Liver (tissue), 9 donors: ENCODE measurements around the gene HACD2. TPM values are rescaled to one million over a fixed set of nuclear protein-coding genes. Genes with fewer than 3 reads are reported as not detected.

Source experiments
- DNase-seq: peaks from one replicate; pipeline ENCODE4 v3.0.0-alpha.2; 2017; ENCODE audit warnings: low spot score
- H3K27ac ChIP-seq, 2 donors: one replicate each; pipeline ENCODE4 v1.7.0; 2013; ENCODE audit warnings: inconsistent platforms in 2 of 2, low read length in 2 of 2, control low read depth in 1 of 2, low read depth in 1 of 2, mild to moderate bottlenecking in 1 of 2
- H3K27me3 ChIP-seq, 4 donors: one replicate each; pipeline versions ENCODE4 v1.6.1 to v1.7.0; 2013; ENCODE audit warnings: low read length in 3 of 4, inconsistent platforms in 1 of 4, mild to moderate bottlenecking in 1 of 4, moderate library complexity in 1 of 4; ENCODE audit not compliant: control insufficient read depth in 4 of 4, insufficient read depth in 4 of 4
- H3K36me3 ChIP-seq, 4 donors: one replicate each; pipeline versions ENCODE4 v1.6.1 to v1.7.0; 2013; ENCODE audit warnings: low read length in 3 of 4, mild to moderate bottlenecking in 3 of 4, low read depth in 1 of 4, moderate library complexity in 1 of 4; ENCODE audit not compliant: control insufficient read depth in 4 of 4, insufficient read depth in 3 of 4
- H3K4me1 ChIP-seq, 4 donors: one replicate each; pipeline versions ENCODE4 v1.6.1 to v1.7.0; 2013; ENCODE audit warnings: low read length in 3 of 4, mild to moderate bottlenecking in 3 of 4, moderate library complexity in 1 of 4; ENCODE audit not compliant: control insufficient read depth in 4 of 4, insufficient read depth in 4 of 4
- H3K4me3 ChIP-seq, 3 donors: one replicate each; pipeline versions ENCODE4 v1.6.1 to v1.7.0; 2013; ENCODE audit warnings: low read length in 3 of 3, control low read depth in 1 of 3, low read depth in 1 of 3, mild to moderate bottlenecking in 1 of 3
- H3K9ac ChIP-seq, 2 donors: one replicate each; pipeline ENCODE4 v1.7.0; 2013; ENCODE audit warnings: low read length in 2 of 2, mild to moderate bottlenecking in 2 of 2, moderate library complexity in 2 of 2, control low read depth in 1 of 2, low read depth in 1 of 2
- H3K9me3 ChIP-seq, 4 donors: one replicate each; pipeline versions ENCODE4 v1.6.1 to v1.7.0; 2013; ENCODE audit warnings: low read length in 3 of 4; ENCODE audit not compliant: control insufficient read depth in 4 of 4
- EGR1 ChIP-seq, 2 donors: IDR thresholded peaks; 2 replicates each; pipeline ENCODE4 v1.6.1; 2016 to 2018; ENCODE audit warnings: antibody characterized with exemption in 2 of 2, low read depth in 2 of 2
- FOXA1 ChIP-seq: IDR thresholded peaks from 2 replicates; pipeline ENCODE4 v1.6.1; 2016; ENCODE audit warnings: antibody characterized with exemption
- FOXA2 ChIP-seq: IDR thresholded peaks from 2 replicates; pipeline ENCODE4 v1.6.1; 2016; ENCODE audit warnings: antibody characterized with exemption
- GABPA ChIP-seq, 2 donors: IDR thresholded peaks in 1 of 2; conservative IDR thresholded peaks in 1 of 2; 2 replicates each; pipeline ENCODE4 v1.6.1; 2016; ENCODE audit warnings: antibody characterized with exemption in 2 of 2, mild to moderate bottlenecking in 1 of 2, moderate library complexity in 1 of 2
- HNF4A ChIP-seq, 2 donors: conservative IDR thresholded peaks; 2 replicates each; pipeline ENCODE4 v1.6.1; 2016; ENCODE audit warnings: antibody characterized with exemption in 2 of 2, mild to moderate bottlenecking in 2 of 2
- HNF4G ChIP-seq: IDR thresholded peaks from 2 replicates; pipeline ENCODE4 v1.6.1; 2016; ENCODE audit warnings: antibody characterized with exemption
- JUND ChIP-seq, 2 donors: IDR thresholded peaks; 2 replicates each; pipeline ENCODE4 v1.6.1; 2016; ENCODE audit warnings: antibody characterized with exemption in 2 of 2
- NR2F2 ChIP-seq: IDR thresholded peaks from 2 replicates; pipeline ENCODE4 v1.6.1; 2016; ENCODE audit warnings: antibody characterized with exemption
- RAD21 ChIP-seq, 2 donors: IDR thresholded peaks; 2 replicates each; pipeline ENCODE4 v1.6.1; 2016; ENCODE audit warnings: antibody characterized with exemption in 2 of 2, mild to moderate bottlenecking in 2 of 2
- REST ChIP-seq: IDR thresholded peaks from 2 replicates; pipeline ENCODE4 v1.6.1; 2016; ENCODE audit warnings: antibody characterized with exemption, mild to moderate bottlenecking
- RXRA ChIP-seq, 2 donors: IDR thresholded peaks; 2 replicates each; pipeline ENCODE4 v1.6.1; 2017 to 2018; ENCODE audit warnings: antibody characterized with exemption in 2 of 2, mild to moderate bottlenecking in 1 of 2
- SP1 ChIP-seq: IDR thresholded peaks from 2 replicates; pipeline ENCODE4 v1.6.1; 2018; ENCODE audit warnings: antibody characterized with exemption, mild to moderate bottlenecking
- TAF1 ChIP-seq: conservative IDR thresholded peaks from 2 replicates; pipeline ENCODE4 v1.6.1; 2016; ENCODE audit warnings: antibody characterized with exemption, mild to moderate bottlenecking
- YY1 ChIP-seq: IDR thresholded peaks from 2 replicates; pipeline ENCODE4 v1.6.1; 2016; ENCODE audit warnings: antibody characterized with exemption, mild to moderate bottlenecking
- WGBS: extraction: QIAGEN DNeasy Blood & Tissue Kit; methylation state at CpG from one replicate; pipeline ENCODE4 v1.1.7; 2013; 5-methylcytosine and 5-hydroxymethylcytosine counted together
- polyA plus RNA-seq, 2 donors: library from polyadenylated mRNA; stranded (reverse) in 1 of 2; unstranded in 1 of 2; fragments of 200-250 nt in 1 of 2; fragments of >200 nt in 1 of 2; fragmentation: Nextera tagmentation in 1 of 2; extraction: Ambion mirVana in 1 of 2; gene quantifications; one replicate each; pipeline versions ENCODE4 v1.2.1 to v1.2.3, GENCODE V29; 2013 to 2015
- total RNA-seq, 2 donors: library from RNA; depleted of rRNA; stranded (reverse); fragments of >200 nt; gene quantifications; one replicate each; pipeline ENCODE4 v1.2.3, GENCODE V29; 2014
- TF ChIP-seq, protein P1 (sequence below): IDR thresholded peaks from 2 replicates; pipeline ENCODE4 v1.6.1; 2016; ENCODE audit warnings: antibody characterized with exemption
- TF ChIP-seq, protein P2 (sequence below): IDR thresholded peaks from 2 replicates; pipeline ENCODE4 v1.6.1; 2016; ENCODE audit warnings: antibody characterized with exemption
- TF ChIP-seq, protein P3 (sequence below): IDR thresholded peaks from 2 replicates; pipeline ENCODE4 v1.6.1; 2016; ENCODE audit warnings: antibody characterized with exemption
- donor health status: healthy.
- donor health status: healthy.
- donor health status: healthy.
- donor health status: healthy.
- donor health status: healthy.

Gene HACD2
- total and polyA plus RNA-seq, 4 donors = 14.8 to 45.2 (median 25.2) TPM

GRCh38 chr3:123582315-123582714 is 2.5 kb downstream of the HACD2 start (continued):
- TF ChIP-seq, protein P1, sequence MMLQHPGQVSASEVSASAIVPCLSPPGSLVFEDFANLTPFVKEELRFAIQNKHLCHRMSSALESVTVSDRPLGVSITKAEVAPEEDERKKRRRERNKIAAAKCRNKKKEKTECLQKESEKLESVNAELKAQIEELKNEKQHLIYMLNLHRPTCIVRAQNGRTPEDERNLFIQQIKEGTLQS = no peak

GRCh38 chr3:123576122-123576521 is 8.7 kb downstream of the HACD2 start:
- Histone ChIP-seq H3K4me3 (no peak overlapping the region), H3K36me3 (peaks cover 6 to 20% (median 10%) of the 10 kb centered on the region in 4 donors), H3K27me3 (no peaks in the 10 kb centered on the region), H3K9ac (no peak overlapping the region), H3K27ac (no peak overlapping the region), H3K4me1 (no peaks in the 10 kb centered on the region), H3K9me3 (no peaks in the 10 kb centered on the region)
- TF ChIP-seq, protein P1 = no peak
- no peak for TF ChIP-seq EGR1 (IDR thresholded peaks at IDR 0.05; ENCODE audit: low read depth in 2 of 2)
- TF ChIP-seq FOXA1 = no peak
- no peak for TF ChIP-seq REST
- no peak for TF ChIP-seq YY1
- no peak for TF ChIP-seq TAF1
- TF ChIP-seq, protein P2, sequence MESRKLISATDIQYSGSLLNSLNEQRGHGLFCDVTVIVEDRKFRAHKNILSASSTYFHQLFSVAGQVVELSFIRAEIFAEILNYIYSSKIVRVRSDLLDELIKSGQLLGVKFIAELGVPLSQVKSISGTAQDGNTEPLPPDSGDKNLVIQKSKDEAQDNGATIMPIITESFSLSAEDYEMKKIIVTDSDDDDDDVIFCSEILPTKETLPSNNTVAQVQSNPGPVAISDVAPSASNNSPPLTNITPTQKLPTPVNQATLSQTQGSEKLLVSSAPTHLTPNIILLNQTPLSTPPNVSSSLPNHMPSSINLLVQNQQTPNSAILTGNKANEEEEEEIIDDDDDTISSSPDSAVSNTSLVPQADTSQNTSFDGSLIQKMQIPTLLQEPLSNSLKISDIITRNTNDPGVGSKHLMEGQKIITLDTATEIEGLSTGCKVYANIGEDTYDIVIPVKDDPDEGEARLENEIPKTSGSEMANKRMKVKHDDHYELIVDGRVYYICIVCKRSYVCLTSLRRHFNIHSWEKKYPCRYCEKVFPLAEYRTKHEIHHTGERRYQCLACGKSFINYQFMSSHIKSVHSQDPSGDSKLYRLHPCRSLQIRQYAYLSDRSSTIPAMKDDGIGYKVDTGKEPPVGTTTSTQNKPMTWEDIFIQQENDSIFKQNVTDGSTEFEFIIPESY = no peak
- TF ChIP-seq NR2F2 = no peak
- TF ChIP-seq, protein P3, sequence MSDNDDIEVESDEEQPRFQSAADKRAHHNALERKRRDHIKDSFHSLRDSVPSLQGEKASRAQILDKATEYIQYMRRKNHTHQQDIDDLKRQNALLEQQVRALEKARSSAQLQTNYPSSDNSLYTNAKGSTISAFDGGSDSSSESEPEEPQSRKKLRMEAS = no peak
- TF ChIP-seq RXRA (IDR thresholded peaks at IDR 0.05) = no peak
- TF ChIP-seq GABPA (IDR thresholded peaks at IDR 0.05 in 1 of 2, conservative IDR thresholded peaks at IDR 0.05 in 1 of 2) = no peak
- no peak for TF ChIP-seq RAD21 (IDR thresholded peaks at IDR 0.05)
- no peak for TF ChIP-seq HNF4G
- TF ChIP-seq SP1 = no peak
- no peak for TF ChIP-seq HNF4A (conservative IDR thresholded peaks at IDR 0.05)
- DNase-seq = no peak
- 88% methylated on average over 3 of the region's 3 CpGs for WGBS

DNA sequence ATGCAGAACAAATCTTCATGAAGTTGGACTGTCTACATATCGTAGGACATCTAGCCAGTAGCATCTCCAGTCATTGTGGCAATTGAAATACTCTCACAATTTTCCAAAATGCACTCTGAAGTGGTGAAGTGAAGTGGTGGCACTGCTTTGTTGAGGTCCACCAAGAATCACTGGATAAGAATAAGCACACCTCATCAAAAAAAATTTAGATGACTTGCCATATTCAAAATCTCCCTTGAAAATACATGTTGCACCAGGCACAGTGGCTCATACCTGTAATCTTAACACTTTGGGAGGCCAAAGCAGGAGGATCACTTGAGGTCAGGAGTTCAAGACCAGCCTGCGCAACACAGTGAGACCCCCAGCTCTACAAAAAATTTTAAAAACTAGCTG is 12.9 kb downstream of the HACD2 start:
- H3K27me3 ChIP-seq = no peaks in the 10 kb centered on the region
- H3K9me3 ChIP-seq = no peaks in the 10 kb centered on the region
- H3K4me1 ChIP-seq = peaks cover 0 to 4% (median 2%) of the 10 kb centered on the region in 4 donors
- no peak for DNase-seq
- peaks cover 5 to 6% (median 5%) of the 10 kb centered on the region in 4 donors for H3K36me3 ChIP-seq
- H3K4me3 ChIP-seq = no peak overlapping the region
- H3K27ac ChIP-seq = no peak overlapping the region
- H3K9ac ChIP-seq = no peak overlapping the region
- 100% methylated on average over 2 of the region's 2 CpGs for WGBS
- no peak for TF ChIP-seq RAD21 (IDR thresholded peaks at IDR 0.05)
- TF ChIP-seq, protein P1 = no peak
- no peak for TF ChIP-seq TAF1
- no peak for TF ChIP-seq SP1
- no peak for TF ChIP-seq HNF4A (conservative IDR thresholded peaks at IDR 0.05)
- TF ChIP-seq, protein P3 = no peak
- TF ChIP-seq RXRA (IDR thresholded peaks at IDR 0.05) = no peak
- TF ChIP-seq, protein P2 = no peak
- no peak for TF ChIP-seq JUND (IDR thresholded peaks at IDR 0.05)
- no peak for TF ChIP-seq HNF4G
- no peak for TF ChIP-seq FOXA2
- no peak for TF ChIP-seq EGR1 (IDR thresholded peaks at IDR 0.05; ENCODE audit: low read depth in 2 of 2)
- no peak for TF ChIP-seq REST
